Measurements from ENCODE around the gene PPM1G. TPM values are rescaled to one million over a fixed set of nuclear protein-coding genes. Genes with fewer than 3 reads are reported as not detected.
"Not testable (repeated sequence)": the region's sequence is repeated elsewhere in the genome, so short reads cannot be mapped to it uniquely, and the experiment has no call there.

PPM1G gene
- 88.5 and 101 TPM in 2 replicates for total RNA-seq

GRCh38 chr2:27409321-27410073 is at the start of gene PPM1G:
PPM1G (minus strand) TSS chr2:27409591; CDS start chr2:27409422, 169 bp downstream.
- peak; percentile 78 to 95 for DNase-seq (ENCODE audit: low read depth in 2 of 2)

- DNase-seq (ENCODE audit: low read depth in 2 of 2) = no peak
Observed at GRCh38 chr2:27453968-27454367, 44.6 kb upstream of the PPM1G start.

- DNase-seq (ENCODE audit: low read depth in 2 of 2) = no peak
Observed at GRCh38 chr2:27451095-27451494, 41.7 kb upstream of the PPM1G start.

- DNase-seq (ENCODE audit: low read depth in 2 of 2) = no peak
Observed at GRCh38 chr2:27448381-27448780, 39.0 kb upstream of the PPM1G start.

- DNase-seq (ENCODE audit: low read depth in 2 of 2) = no peak
Observed at GRCh38 chr2:27446057-27446456, 36.7 kb upstream of the PPM1G start.

- no peak for DNase-seq (ENCODE audit: low read depth in 2 of 2)
Observed at GRCh38 chr2:27445615-27446014, 36.2 kb upstream of the PPM1G start.

- DNase-seq (ENCODE audit: low read depth in 2 of 2) = no peak
Observed at GRCh38 chr2:27445155-27445554, 35.8 kb upstream of the PPM1G start.

- no peak for DNase-seq (ENCODE audit: low read depth in 2 of 2)
Observed at GRCh38 chr2:27442920-27443282, 33.5 kb upstream of the PPM1G start.

- DNase-seq (ENCODE audit: low read depth in 2 of 2) = no peak
Observed at GRCh38 chr2:27441958-27442919, 32.8 kb upstream of the PPM1G start, which contains the start of gene KRTCAP3. KRTCAP3 (plus strand) TSS chr2:27442381; CDS start chr2:27442413, 32 bp downstream.

GRCh38 chr2:27441226-27441926 is 32.0 kb upstream of the PPM1G start:
- DNase-seq (ENCODE audit: low read depth in 2 of 2) = no peak

- no peak for DNase-seq (ENCODE audit: low read depth in 2 of 2)
Observed at GRCh38 chr2:27435628-27436027, 26.2 kb upstream of the PPM1G start.

- peak; percentile 45 to 83 for DNase-seq (ENCODE audit: low read depth in 2 of 2)
Observed at GRCh38 chr2:27431395-27431794, 22.0 kb upstream of the PPM1G start.

- peak; percentile 63 to 92 for DNase-seq (ENCODE audit: low read depth in 2 of 2)
Observed at GRCh38 chr2:27428978-27429541, 19.7 kb upstream of the PPM1G start.

GRCh38 chr2:27428213-27428977 is 19.0 kb upstream of the PPM1G start, which contains the start of gene NRBP1:
NRBP1 (plus strand) TSS chr2:27428631; CDS start chr2:27433274, 4,643 bp downstream.
- peak; percentile 69 to 91 for DNase-seq (ENCODE audit: low read depth in 2 of 2)

GRCh38 chr2:27427863-27428212 is 18.4 kb upstream of the PPM1G start:
- DNase-seq (ENCODE audit: low read depth in 2 of 2) = no peak

GRCh38 chr2:27425039-27425438 is 15.6 kb upstream of the PPM1G start:
- not testable (repeated sequence) for DNase-seq (ENCODE audit: low read depth in 2 of 2)

GRCh38 chr2:27422958-27423357 is 13.6 kb upstream of the PPM1G start:
- no peak for DNase-seq (ENCODE audit: low read depth in 2 of 2)

- no peak for DNase-seq (ENCODE audit: low read depth in 2 of 2)
Observed at GRCh38 chr2:27421660-27422250, 12.4 kb upstream of the PPM1G start.

GRCh38 chr2:27420996-27421395 is 11.6 kb upstream of the PPM1G start:
- DNase-seq (ENCODE audit: low read depth in 2 of 2) = no peak

GRCh38 chr2:27416151-27416550 is 6.8 kb upstream of the PPM1G start:
- DNase-seq (ENCODE audit: low read depth in 2 of 2) = no peak

All from dermis microvascular lymphatic vessel endothelial cell (primary cell).